C4-2B (cell line): ENCODE measurements around the gene TMEM178B.

Experiments used
- H3K27ac ChIP-seq: fragments of 450-650 bp; 2 replicates; pipeline ENCODE4 v1.5.1; 2017
- ZFX ChIP-seq: fragments of 450-650 bp; IDR thresholded peaks from 2 replicates; pipeline ENCODE4 v1.6.1; 2017
- TF ChIP-seq, protein P1 (sequence below): fragments of 450-650 bp; conservative IDR thresholded peaks from 2 replicates; pipeline ENCODE4 v1.5.1; 2017; ENCODE audit warnings: mild to moderate bottlenecking

TMEM178B gene

GRCh38 chr7:141218941-141219340 lies 145.1 kb downstream of the TMEM178B start:
- no peak overlapping the region for H3K27ac ChIP-seq
- TF ChIP-seq, protein P1, sequence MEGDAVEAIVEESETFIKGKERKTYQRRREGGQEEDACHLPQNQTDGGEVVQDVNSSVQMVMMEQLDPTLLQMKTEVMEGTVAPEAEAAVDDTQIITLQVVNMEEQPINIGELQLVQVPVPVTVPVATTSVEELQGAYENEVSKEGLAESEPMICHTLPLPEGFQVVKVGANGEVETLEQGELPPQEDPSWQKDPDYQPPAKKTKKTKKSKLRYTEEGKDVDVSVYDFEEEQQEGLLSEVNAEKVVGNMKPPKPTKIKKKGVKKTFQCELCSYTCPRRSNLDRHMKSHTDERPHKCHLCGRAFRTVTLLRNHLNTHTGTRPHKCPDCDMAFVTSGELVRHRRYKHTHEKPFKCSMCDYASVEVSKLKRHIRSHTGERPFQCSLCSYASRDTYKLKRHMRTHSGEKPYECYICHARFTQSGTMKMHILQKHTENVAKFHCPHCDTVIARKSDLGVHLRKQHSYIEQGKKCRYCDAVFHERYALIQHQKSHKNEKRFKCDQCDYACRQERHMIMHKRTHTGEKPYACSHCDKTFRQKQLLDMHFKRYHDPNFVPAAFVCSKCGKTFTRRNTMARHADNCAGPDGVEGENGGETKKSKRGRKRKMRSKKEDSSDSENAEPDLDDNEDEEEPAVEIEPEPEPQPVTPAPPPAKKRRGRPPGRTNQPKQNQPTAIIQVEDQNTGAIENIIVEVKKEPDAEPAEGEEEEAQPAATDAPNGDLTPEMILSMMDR: no peak
- no peak for TF ChIP-seq ZFX

DNA sequence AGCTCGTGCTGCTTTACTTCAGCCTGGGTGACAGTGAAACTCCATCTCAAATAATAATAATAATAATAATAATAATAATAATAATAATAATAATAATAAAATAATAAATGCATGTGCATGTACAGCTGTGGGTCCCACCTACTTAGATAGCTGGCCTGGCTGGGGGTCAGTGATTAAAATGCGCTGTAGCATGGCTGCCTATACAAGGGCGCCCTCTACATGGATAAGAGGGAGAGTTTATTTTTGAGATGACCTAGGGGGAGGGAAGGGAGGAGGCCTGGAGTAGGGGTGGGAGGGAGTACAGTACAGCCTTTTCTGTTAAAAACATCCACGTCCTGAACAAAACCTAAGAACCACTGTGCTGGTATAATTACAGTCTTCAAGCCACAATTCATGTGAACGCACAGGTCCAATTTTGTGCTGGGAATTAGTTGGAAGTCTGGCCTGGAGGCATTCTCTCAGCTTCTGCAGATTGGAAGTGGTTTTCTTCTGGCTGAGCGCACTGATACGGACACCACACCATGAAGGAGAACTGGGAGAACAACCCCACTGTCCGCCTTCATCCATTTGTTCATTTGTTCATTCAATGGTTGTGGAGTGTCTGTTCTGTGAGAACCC lies 146.5 kb downstream of the TMEM178B start:
- H3K27ac ChIP-seq: no peak overlapping the region
- no peak for TF ChIP-seq ZFX
- TF ChIP-seq, protein P1: peak; percentile 55

DNA sequence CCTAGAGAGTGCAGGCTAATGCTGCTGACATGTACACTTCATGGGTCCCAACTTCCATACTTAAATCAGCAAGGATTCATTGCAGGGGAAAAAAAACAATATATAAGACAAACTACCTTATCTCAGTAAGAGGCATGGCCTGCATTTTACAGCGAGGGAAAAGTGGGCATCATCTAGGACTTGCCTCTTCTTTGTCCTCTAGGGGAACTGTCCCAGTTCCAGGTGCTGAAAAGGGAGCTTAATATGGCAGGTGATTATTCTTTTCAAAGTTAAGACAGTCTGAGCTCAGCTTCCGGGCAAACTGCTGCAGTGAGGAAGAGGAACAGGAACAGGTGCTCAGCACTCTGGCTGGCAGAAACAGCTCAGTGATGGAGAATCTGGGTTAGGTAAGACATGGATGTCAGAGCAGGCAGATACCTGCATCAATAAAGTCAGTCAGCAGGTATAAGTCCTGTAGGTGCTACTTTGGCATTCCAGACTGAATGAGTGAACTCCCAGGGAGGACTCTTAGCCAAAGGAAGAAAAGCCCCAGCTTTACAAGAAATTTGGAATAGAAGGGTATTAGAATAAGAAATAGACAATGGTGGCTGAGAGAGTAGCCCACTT lies 147.2 kb downstream of the TMEM178B start:
- no peak overlapping the region for H3K27ac ChIP-seq
- no peak for TF ChIP-seq ZFX
- TF ChIP-seq, protein P1: no peak

- H3K27ac ChIP-seq: no peak overlapping the region
These were observed 152.2 kb downstream of the TMEM178B start for GRCh38 chr7:141225916-141226618.

GRCh38 chr7:141227454-141227853 lies 153.6 kb downstream of the TMEM178B start:
- TF ChIP-seq, protein P1: no peak
- no peak for TF ChIP-seq ZFX

More at GRCh38 chr7:141225916-141226618, 152.2 kb downstream of the TMEM178B start:
- TF ChIP-seq, protein P1: no peak
- no peak for TF ChIP-seq ZFX

DNA sequence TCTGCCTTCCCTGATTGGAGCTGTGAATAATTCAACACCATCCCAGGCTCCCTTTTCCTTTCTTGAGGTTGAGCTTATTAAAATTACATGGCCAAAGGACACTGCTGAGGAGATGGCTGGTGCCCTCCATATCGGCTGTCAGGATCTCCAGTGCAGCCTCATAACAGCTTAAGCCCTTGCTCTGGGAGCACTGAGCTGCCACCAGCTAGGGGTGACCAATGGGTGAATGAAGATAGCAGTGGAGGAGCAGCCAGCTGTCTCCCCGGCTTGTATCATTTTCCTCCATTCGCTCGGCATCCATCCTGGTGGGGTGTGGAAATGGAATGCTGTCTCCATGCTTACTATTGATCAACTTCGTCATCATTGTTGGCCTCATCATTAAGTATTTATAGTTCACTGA lies 154.6 kb downstream of the TMEM178B start:
- no peak overlapping the region for H3K27ac ChIP-seq
- no peak for TF ChIP-seq ZFX
- TF ChIP-seq, protein P1: no peak

More at GRCh38 chr7:141227454-141227853, 153.6 kb downstream of the TMEM178B start:
- H3K27ac ChIP-seq: no peak overlapping the region
